Cardiac muscle cell (in vitro differentiated cells and primary cell): ENCODE results near the gene RNH1. TPM values are rescaled to one million over a fixed set of nuclear protein-coding genes. Genes with fewer than 3 reads are reported as not detected.

Experiments
- DNase-seq, 2 donors: peaks; one replicate each; pipeline versions ENCODE4 v3.0.0 to v3.0.0-alpha.2; 2010 to 2017; ENCODE audit warnings: low read depth in 1 of 2, low spot score in 1 of 2
- H3K27ac ChIP-seq: fragments of 200-600 bp; sonication (generic); 2 replicates; pipeline ENCODE4 v1.5.1; 2016
- H3K27me3 ChIP-seq: fragments of 200-600 bp; sonication (generic); 2 replicates; pipeline ENCODE4 v1.6.0; 2016; ENCODE audit warnings: control low read depth
- H3K36me3 ChIP-seq: fragments of 200-600 bp; sonication (generic); 2 replicates; pipeline ENCODE4 v1.5.1; 2016; ENCODE audit warnings: control low read depth
- H3K4me1 ChIP-seq: fragments of 200-600 bp; sonication (generic); 2 replicates; pipeline ENCODE4 v1.8.1; 2017; ENCODE audit warnings: low read depth, mild to moderate bottlenecking, mixed run types
- H3K4me3 ChIP-seq: fragments of 200-600 bp; sonication (generic); 2 replicates; pipeline ENCODE4 v1.5.1; 2016; ENCODE audit warnings: mild to moderate bottlenecking
- H3K9me3 ChIP-seq: fragments of 200-600 bp; sonication (generic); 2 replicates; pipeline ENCODE4 v1.5.1; 2017; ENCODE audit warnings: low read depth, mild to moderate bottlenecking, control low read depth
- polyA plus RNA-seq: library from polyadenylated mRNA; unstranded; fragments of >200 nt; fragmentation: Nextera tagmentation; extraction: Ambion mirVana; gene quantifications from 2 replicates; pipeline ENCODE4 v1.2.1, GENCODE V29; 2016
- total RNA-seq: library from RNA; depleted of rRNA; stranded (reverse); fragments of >200 nt; gene quantifications from 2 replicates; pipeline ENCODE4 v1.2.3, GENCODE V29; 2016
- TF ChIP-seq, protein P1 (sequence below): IDR thresholded peaks from 2 replicates; pipeline ENCODE4 v1.5.1; 2012; ENCODE audit warnings: low read depth, mild to moderate bottlenecking, low read length

RNH1 gene
- total and polyA plus RNA-seq, 2 experiments from 2014 or later = 149 to 176 TPM

DNA sequence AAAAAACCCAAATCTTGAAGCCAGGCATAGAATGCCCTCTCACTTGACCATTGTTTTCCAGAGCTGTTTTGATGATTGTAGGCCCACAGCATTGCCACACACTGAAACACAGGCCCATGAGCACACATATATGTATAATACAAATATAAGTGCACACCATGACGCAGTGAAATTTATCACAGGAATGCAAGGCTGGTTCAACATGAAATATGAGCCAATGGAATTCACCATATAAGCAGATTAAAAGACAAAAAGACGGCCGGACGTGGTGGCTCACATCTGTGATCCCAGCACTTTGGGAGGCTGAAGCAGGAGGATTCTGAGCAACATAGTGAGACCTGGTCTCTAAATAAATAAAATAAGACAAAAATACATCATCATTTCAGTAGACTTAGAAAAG, 9.4 kb upstream of the RNH1 start:
- H3K4me3 ChIP-seq = no peak overlapping the region
- H3K27ac ChIP-seq = no peak overlapping the region
- TF ChIP-seq, protein P1, sequence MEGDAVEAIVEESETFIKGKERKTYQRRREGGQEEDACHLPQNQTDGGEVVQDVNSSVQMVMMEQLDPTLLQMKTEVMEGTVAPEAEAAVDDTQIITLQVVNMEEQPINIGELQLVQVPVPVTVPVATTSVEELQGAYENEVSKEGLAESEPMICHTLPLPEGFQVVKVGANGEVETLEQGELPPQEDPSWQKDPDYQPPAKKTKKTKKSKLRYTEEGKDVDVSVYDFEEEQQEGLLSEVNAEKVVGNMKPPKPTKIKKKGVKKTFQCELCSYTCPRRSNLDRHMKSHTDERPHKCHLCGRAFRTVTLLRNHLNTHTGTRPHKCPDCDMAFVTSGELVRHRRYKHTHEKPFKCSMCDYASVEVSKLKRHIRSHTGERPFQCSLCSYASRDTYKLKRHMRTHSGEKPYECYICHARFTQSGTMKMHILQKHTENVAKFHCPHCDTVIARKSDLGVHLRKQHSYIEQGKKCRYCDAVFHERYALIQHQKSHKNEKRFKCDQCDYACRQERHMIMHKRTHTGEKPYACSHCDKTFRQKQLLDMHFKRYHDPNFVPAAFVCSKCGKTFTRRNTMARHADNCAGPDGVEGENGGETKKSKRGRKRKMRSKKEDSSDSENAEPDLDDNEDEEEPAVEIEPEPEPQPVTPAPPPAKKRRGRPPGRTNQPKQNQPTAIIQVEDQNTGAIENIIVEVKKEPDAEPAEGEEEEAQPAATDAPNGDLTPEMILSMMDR = no peak

DNA sequence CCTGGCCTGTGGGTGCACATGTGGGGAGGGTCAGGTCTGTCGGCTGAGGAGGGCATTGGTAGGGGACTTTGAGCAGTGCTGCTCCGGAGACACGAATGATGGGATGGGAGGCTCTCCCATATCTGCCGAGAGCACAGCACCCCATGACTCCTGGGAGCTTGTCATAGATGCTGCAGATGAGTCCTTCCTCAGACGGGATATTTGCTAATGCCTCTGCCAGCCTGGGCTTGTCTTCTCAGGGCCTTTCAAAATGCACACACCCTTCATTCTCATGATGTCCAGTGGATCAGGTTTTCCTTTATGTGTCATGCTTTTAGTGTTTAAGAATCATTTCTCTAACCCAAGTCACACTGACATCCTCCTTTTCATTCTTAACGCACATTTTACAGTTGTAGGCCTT, 8.1 kb upstream of the RNH1 start:
- no peaks in the 10 kb centered on the region for H3K36me3 ChIP-seq
- no peak overlapping the region for H3K27ac ChIP-seq
- no peaks in the 10 kb centered on the region for H3K27me3 ChIP-seq
- H3K9me3 ChIP-seq = no peaks in the 10 kb centered on the region
- TF ChIP-seq, protein P1 = no peak
- no peaks in the 10 kb centered on the region for H3K4me1 ChIP-seq
- H3K4me3 ChIP-seq = no peak overlapping the region
- DNase-seq = no peak

More for the DNA sequence above, 9.4 kb upstream of the RNH1 start:
- H3K27me3 ChIP-seq = no peaks in the 10 kb centered on the region
- H3K9me3 ChIP-seq = no peaks in the 10 kb centered on the region
- DNase-seq = no peak
- H3K36me3 ChIP-seq = no peaks in the 10 kb centered on the region
- H3K4me1 ChIP-seq = no peaks in the 10 kb centered on the region

DNA sequence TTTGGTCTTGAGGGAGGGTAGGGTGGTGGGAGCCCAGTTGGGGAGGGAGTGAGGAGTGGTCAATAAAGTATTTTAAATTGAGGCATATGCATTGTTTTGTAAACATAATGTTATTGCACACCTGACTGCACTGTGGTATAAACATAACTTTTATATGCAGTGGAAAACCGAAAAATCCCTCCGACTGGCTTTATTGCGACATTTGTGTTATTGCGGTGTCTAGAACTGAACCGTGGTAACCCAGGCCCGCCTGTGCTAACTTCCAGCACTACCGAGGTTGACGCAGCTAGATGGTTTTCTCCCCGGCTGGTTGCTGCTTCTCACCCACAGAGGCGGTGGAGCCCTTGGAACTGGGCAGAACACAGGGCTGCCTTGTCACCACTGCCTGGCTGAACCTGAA, 7.6 kb upstream of the RNH1 start:
- TF ChIP-seq, protein P1 = no peak
- no peaks in the 10 kb centered on the region for H3K9me3 ChIP-seq
- H3K4me1 ChIP-seq = no peaks in the 10 kb centered on the region
- H3K36me3 ChIP-seq = no peaks in the 10 kb centered on the region
- H3K27me3 ChIP-seq = no peaks in the 10 kb centered on the region
- no peak overlapping the region for H3K27ac ChIP-seq
- DNase-seq = no peak
- H3K4me3 ChIP-seq = no peak overlapping the region

DNA sequence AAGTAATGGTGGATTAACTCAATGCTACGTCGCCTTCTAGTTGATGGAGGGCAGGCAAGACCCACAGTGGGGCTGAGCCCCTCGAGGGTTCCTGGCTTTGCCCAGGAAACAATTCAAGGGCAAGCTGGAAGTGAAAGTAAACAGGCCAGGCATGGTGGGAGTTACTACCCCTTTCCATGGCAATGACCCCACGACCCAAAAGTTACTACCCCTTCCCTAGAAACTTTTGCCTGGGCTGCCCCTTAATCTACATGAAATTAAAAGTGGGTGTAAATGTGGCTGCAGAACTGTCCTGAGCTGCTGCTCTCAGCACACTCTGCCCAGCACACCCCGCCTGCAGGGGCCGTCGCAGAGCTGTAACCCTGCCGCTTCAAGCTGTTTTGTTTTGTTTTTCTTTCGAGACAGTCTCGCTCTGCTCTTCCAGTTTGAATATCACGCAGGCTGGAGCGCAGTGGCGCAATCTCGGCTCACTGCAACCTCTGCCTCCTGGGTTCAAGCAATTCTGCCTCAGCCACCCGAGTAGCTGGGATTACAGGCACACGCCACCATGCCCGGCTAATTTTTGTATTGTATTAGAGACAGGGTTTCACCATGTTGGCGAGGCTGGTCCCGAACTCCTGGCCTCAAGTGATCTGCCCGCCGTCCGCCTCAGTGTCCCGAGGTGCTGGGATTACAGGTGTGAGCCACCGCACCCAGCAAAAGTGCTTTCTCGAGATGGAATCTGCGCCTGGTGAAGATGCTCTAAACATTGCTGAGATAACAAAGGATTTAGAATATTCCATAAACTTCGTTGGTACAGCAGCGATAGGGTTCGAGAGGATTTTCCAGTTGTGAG, 5.9 kb upstream of the RNH1 start:
- Histone ChIP-seq H3K27me3 (no peaks in the 10 kb centered on the region), H3K27ac (no peak overlapping the region), H3K4me3 (no peak overlapping the region), H3K36me3 (no peaks in the 10 kb centered on the region), H3K9me3 (no peaks in the 10 kb centered on the region), H3K4me1 (no peaks in the 10 kb centered on the region)
- TF ChIP-seq, protein P1 = no peak
- no peak for DNase-seq

DNA sequence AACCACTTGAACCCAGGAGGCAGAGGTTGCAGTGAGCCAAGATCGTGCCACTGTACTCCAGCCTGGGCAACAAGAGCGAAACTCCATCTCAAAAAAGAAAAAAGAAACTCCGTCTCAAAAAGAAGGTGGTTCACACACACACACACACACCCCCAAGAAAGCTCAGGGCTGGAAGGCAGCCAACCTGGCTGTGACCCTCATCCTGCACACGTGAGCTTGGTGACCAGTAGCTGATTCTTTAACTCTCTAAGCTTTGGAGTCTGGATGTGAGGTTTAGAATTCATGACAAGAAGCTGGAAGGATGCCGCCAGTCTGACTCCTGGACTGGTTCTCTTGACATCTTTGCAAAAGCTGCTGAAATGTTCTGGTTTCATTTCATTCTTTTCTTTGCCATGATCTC, 1.9 kb upstream of the RNH1 start:
- Histone ChIP-seq H3K4me3 (no peak overlapping the region), H3K36me3 (no peaks in the 10 kb centered on the region), H3K9me3 (no peaks in the 10 kb centered on the region), H3K27ac (no peak overlapping the region), H3K27me3 (no peaks in the 10 kb centered on the region), H3K4me1 (peaks cover 5% of the 10 kb centered on the region)
- TF ChIP-seq, protein P1 = no peak
- DNase-seq = no peak
